Kidney epithelial cell (primary cell): ENCODE results near the gene TRAPPC3L. TPM values are rescaled to one million over a fixed set of nuclear protein-coding genes. Genes with fewer than 3 reads are reported as not detected.
"Not testable (repeated sequence)": the region's sequence is repeated elsewhere in the genome, so short reads cannot be mapped to it uniquely, and the experiment has no call there.

Source experiments
- DNase-seq: peaks from one replicate; pipeline ENCODE4 v3.0.0-alpha.2; 2010; ENCODE audit warnings: low read depth
- H3K27me3 ChIP-seq: 2 replicates; pipeline ENCODE4 v1.6.0; 2011; ENCODE audit warnings: low read length; ENCODE audit not compliant: control insufficient read depth, insufficient read depth
- H3K36me3 ChIP-seq: 2 replicates; pipeline ENCODE4 v1.5.1; 2011; ENCODE audit warnings: low read length; ENCODE audit not compliant: control insufficient read depth, insufficient read depth
- H3K4me3 ChIP-seq: 2 replicates; pipeline ENCODE4 v1.5.1; 2011; ENCODE audit warnings: low read depth, mild to moderate bottlenecking, control low read depth, low read length
- total RNA-seq: library from RNA; depleted of rRNA; stranded (reverse); fragments of >200 nt; gene quantifications from 2 replicates; pipeline ENCODE4 v1.2.3, GENCODE V29; 2015
- TF ChIP-seq, protein P1 (sequence below): IDR thresholded peaks from 2 replicates; pipeline ENCODE4 v1.5.1; 2011; ENCODE audit warnings: mild to moderate bottlenecking, moderate library complexity, low read length, control low read depth, inconsistent platforms; ENCODE audit not compliant: insufficient read depth, poor library complexity, severe bottlenecking

The TRAPPC3L gene
- total RNA-seq, 1 donor from 2014 or later: not detected

GRCh38 chr6:116508527-116508926, 37.0 kb downstream of the TRAPPC3L start:
- Histone ChIP-seq H3K36me3 (no peaks in the 10 kb centered on the region), H3K4me3 (no peak overlapping the region), H3K27me3 (no peaks in the 10 kb centered on the region)
- TF ChIP-seq, protein P1, sequence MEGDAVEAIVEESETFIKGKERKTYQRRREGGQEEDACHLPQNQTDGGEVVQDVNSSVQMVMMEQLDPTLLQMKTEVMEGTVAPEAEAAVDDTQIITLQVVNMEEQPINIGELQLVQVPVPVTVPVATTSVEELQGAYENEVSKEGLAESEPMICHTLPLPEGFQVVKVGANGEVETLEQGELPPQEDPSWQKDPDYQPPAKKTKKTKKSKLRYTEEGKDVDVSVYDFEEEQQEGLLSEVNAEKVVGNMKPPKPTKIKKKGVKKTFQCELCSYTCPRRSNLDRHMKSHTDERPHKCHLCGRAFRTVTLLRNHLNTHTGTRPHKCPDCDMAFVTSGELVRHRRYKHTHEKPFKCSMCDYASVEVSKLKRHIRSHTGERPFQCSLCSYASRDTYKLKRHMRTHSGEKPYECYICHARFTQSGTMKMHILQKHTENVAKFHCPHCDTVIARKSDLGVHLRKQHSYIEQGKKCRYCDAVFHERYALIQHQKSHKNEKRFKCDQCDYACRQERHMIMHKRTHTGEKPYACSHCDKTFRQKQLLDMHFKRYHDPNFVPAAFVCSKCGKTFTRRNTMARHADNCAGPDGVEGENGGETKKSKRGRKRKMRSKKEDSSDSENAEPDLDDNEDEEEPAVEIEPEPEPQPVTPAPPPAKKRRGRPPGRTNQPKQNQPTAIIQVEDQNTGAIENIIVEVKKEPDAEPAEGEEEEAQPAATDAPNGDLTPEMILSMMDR: no peak
- no peak for DNase-seq

GRCh38 chr6:116507324-116507723, 38.2 kb downstream of the TRAPPC3L start:
- TF ChIP-seq, protein P1: no peak
- no peaks in the 10 kb centered on the region for H3K36me3 ChIP-seq
- no peak for DNase-seq
- H3K4me3 ChIP-seq: no peak overlapping the region
- no peaks in the 10 kb centered on the region for H3K27me3 ChIP-seq

DNA sequence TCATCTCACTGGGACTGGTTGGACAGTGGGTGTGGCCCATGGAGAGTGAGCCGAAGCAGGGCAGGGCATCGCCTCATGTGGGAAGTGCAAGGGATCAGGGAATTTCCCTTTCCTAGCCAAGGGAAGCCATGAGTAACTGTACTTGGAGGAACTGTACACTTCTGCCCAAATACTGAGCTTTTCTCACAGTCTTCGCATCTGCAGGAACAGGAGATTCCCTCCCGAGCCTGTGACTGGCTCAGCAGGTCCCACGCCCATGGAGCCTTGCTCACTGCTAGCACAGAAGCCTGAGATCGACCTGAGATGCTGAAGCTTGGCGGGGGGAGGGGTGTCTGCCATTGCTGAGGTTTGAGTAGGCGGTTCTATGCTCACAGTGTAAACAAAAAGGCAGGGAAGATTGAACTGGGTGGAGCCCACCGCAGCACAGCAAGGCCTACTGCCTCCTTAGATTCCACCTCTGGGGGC, 44.5 kb downstream of the TRAPPC3L start:
- Histone ChIP-seq H3K36me3 (no peaks in the 10 kb centered on the region), H3K4me3 (no peak overlapping the region), H3K27me3 (no peaks in the 10 kb centered on the region)
- no peak for DNase-seq
- TF ChIP-seq, protein P1: no peak

DNA sequence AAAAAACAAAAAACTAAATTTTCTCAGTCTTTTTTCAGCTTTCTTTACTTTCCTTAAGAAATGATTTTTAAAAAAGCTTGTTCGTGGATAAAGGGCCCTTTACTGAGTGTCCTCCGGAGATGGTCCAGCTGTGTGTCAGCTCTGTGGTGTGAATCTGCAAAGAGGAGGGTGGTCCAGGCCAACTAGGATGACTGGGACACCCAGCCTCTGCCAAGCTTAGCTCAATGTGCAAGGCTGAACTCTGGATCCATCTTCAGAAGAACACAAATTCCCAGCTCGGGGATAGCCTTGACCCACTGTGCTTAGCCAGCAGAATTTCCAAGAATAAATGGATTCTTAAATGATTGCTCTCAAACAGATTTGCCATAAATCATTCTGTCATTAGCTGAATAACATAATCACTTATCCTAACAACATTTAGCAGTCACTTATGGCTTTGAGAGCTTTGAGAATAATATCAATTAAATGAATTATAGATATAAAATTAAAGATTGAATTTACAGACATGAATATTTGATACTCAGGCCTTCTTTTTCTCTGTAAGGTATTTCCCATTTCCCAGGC, 48.3 kb downstream of the TRAPPC3L start:
- TF ChIP-seq, protein P1: no peak
- no peaks in the 10 kb centered on the region for H3K36me3 ChIP-seq
- no peak for DNase-seq
- no peak overlapping the region for H3K4me3 ChIP-seq
- H3K27me3 ChIP-seq: no peaks in the 10 kb centered on the region

GRCh38 chr6:116495161-116495560, 50.3 kb downstream of the TRAPPC3L start:
- DNase-seq, H3K36me3 ChIP-seq, H3K27me3 ChIP-seq, H3K4me3 ChIP-seq: not testable (repeated sequence)

DNA sequence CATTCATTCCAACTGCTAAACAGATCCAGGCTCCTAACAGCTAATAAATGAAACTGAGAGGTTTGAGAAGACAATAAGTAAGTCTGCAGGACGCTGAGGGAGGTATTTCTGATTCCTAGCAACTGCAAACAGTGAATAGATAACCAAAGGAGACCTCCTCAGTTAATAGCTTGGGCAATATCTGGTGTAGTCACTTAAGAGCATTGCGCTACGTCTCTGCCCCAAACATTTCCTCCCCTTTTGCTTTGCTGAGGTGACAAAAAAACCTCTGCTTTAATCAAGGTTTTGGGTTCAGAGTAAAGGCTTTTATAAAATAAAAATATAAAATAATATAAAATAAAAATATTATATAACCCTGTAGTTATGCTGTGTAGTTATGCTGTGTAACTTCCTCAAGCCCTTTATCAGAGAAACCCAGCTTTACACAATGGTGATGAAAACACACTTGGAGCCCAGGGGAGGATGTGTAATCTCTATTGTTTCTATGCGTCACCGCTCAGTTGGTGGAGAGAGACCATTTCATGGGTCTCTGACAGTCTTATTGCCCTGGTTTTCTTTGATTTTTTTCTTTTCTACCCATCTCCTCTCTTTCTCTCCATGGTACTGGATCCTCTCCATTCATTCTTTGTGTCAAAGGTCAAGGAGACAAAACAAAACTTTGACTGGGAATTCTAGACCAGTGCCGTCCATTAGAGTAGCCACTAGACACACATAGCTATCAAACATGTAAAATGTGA, 53.0 kb downstream of the TRAPPC3L start:
- DNase-seq: no peak
- no peak overlapping the region for H3K4me3 ChIP-seq
- no peaks in the 10 kb centered on the region for H3K27me3 ChIP-seq
- H3K36me3 ChIP-seq: no peaks in the 10 kb centered on the region
- TF ChIP-seq, protein P1: no peak
